ENCODE measurements around the gene CDC23.

DNA sequence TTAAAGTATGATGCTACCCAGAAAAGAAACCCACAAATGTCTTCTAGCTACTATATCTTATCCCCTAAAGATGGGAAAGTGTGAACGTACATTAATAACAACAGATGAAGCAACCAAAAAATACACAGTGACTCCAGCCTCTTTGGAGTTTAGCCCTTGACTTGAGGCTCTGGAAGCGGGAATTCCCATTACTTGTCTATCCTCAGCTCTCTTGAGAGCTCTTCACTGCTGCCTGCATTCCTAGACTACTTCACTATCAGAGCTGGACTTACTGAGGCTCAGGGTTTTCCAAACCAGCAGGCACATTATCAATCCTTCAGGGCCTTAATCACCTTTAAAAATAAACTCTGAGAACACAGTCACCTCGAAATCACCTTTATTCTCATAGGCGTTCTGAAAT lies 72.9 kb downstream of the CDC23 start:
- TF ChIP-seq, protein P1, sequence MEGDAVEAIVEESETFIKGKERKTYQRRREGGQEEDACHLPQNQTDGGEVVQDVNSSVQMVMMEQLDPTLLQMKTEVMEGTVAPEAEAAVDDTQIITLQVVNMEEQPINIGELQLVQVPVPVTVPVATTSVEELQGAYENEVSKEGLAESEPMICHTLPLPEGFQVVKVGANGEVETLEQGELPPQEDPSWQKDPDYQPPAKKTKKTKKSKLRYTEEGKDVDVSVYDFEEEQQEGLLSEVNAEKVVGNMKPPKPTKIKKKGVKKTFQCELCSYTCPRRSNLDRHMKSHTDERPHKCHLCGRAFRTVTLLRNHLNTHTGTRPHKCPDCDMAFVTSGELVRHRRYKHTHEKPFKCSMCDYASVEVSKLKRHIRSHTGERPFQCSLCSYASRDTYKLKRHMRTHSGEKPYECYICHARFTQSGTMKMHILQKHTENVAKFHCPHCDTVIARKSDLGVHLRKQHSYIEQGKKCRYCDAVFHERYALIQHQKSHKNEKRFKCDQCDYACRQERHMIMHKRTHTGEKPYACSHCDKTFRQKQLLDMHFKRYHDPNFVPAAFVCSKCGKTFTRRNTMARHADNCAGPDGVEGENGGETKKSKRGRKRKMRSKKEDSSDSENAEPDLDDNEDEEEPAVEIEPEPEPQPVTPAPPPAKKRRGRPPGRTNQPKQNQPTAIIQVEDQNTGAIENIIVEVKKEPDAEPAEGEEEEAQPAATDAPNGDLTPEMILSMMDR (conservative IDR thresholded peaks at IDR 0.05; ENCODE audit: low read depth, low read length), result no peak
- no peak for TF ChIP-seq EZH2phosphoT487 (IDR thresholded peaks at IDR 0.05; ENCODE audit: borderline replicate concordance, low read length)
- TF ChIP-seq EZH2 (IDR thresholded peaks at IDR 0.05; ENCODE audit: low read length, unreplicated experiment), result no peak
